Progenitor cell of endocrine pancreas (in vitro differentiated cells): ENCODE results near the gene THRB. TPM values are rescaled to one million over a fixed set of nuclear protein-coding genes. Genes with fewer than 3 reads are reported as not detected.

Source experiments
- DNase-seq: peaks from one replicate; pipeline ENCODE4 v3.0.0; 2021; ENCODE audit warnings: low spot score; ENCODE audit not compliant: unreplicated experiment
- H3K27ac Mint-ChIP-seq: 2 replicates; pipeline ENCODE4 v1.8.0; 2021; ENCODE audit warnings: mild to moderate bottlenecking, moderate library complexity, mixed read lengths
- H3K27me3 Mint-ChIP-seq: 2 replicates; pipeline ENCODE4 v1.8.0; 2021; ENCODE audit warnings: mixed read lengths
- H3K36me3 Mint-ChIP-seq: 2 replicates; pipeline ENCODE4 v1.8.0; 2022; ENCODE audit warnings: mixed read lengths; ENCODE audit not compliant: insufficient read depth
- H3K4me1 Mint-ChIP-seq: 2 replicates; pipeline ENCODE4 v1.8.0; 2021; ENCODE audit warnings: low read depth, mixed read lengths
- H3K4me3 Mint-ChIP-seq: 2 replicates; pipeline ENCODE4 v1.8.0; 2021; ENCODE audit warnings: low read depth, mild to moderate bottlenecking, moderate library complexity, mixed read lengths
- H3K9me3 Mint-ChIP-seq: 2 replicates; pipeline ENCODE4 v1.8.0; 2021; ENCODE audit warnings: low read depth, mixed read lengths
- total RNA-seq: library from RNA; stranded (reverse); gene quantifications from 2 replicates; pipeline ENCODE4 v1.2.1, GENCODE V29; 2021
- TF ChIP-seq, protein P1 (sequence below): fragments of 200-600 bp; sonication (generic); IDR thresholded peaks from one replicate; pipeline ENCODE4 v1.5.0; 2021; ENCODE audit warnings: antibody characterized with exemption, mild to moderate bottlenecking; ENCODE audit not compliant: unreplicated experiment

The THRB gene
- total RNA-seq, 1 donor from 2014 or later, result 19.7 TPM

DNA sequence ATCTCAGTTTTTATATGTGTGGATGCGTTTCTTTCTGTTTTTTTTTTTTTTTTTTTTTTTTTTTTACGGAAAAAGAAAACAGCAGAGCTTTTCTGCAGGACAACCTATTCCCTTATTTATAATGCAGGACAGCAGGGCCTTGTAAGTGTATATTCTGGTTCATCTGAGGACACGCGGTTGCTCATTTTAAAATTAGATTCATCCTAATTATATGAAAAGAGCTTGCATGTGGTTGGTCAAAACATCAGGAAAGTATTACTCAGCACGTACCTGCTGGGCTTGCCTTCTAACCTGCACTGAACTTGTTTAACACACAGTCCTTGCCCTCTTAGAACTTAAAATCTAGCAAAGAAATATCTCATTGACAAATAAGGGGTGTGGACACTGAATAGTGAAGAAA, 13.5 kb downstream of the THRB start:
- DNase-seq, result no peak
- no peak overlapping the region for H3K4me3 Mint-ChIP-seq
- peaks cover 4% of the 10 kb centered on the region for H3K36me3 Mint-ChIP-seq
- H3K9me3 Mint-ChIP-seq, result no peaks in the 10 kb centered on the region
- TF ChIP-seq, protein P1, sequence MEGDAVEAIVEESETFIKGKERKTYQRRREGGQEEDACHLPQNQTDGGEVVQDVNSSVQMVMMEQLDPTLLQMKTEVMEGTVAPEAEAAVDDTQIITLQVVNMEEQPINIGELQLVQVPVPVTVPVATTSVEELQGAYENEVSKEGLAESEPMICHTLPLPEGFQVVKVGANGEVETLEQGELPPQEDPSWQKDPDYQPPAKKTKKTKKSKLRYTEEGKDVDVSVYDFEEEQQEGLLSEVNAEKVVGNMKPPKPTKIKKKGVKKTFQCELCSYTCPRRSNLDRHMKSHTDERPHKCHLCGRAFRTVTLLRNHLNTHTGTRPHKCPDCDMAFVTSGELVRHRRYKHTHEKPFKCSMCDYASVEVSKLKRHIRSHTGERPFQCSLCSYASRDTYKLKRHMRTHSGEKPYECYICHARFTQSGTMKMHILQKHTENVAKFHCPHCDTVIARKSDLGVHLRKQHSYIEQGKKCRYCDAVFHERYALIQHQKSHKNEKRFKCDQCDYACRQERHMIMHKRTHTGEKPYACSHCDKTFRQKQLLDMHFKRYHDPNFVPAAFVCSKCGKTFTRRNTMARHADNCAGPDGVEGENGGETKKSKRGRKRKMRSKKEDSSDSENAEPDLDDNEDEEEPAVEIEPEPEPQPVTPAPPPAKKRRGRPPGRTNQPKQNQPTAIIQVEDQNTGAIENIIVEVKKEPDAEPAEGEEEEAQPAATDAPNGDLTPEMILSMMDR, result no peak
- no peak overlapping the region for H3K27ac Mint-ChIP-seq
- H3K27me3 Mint-ChIP-seq, result peaks cover 3% of the 10 kb centered on the region
- peaks cover 5% of the 10 kb centered on the region for H3K4me1 Mint-ChIP-seq

DNA sequence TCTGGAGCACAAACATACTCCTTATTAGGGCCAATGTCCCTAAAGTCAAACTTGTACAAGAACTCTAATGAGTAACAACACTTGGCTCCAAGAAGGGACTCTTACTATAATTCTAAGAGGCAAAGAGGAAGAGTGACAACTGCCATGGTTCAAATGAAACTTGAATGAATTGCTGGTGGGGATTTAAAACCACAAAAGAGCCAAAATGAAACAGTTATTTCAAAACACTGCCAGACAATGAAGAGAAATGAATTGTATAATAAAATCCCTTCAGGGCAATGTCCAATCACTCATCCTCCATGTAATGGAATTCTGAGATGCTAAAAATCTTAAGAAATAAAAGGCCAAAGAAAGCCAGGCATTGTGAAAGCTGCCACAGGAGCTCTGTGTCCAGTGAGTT, 14.2 kb downstream of the THRB start:
- TF ChIP-seq, protein P1, result no peak
- no peak overlapping the region for H3K27ac Mint-ChIP-seq
- no peak overlapping the region for H3K4me3 Mint-ChIP-seq
- H3K9me3 Mint-ChIP-seq, result no peaks in the 10 kb centered on the region
- H3K36me3 Mint-ChIP-seq, result peaks cover 4% of the 10 kb centered on the region
- peaks cover 5% of the 10 kb centered on the region for H3K4me1 Mint-ChIP-seq
- no peak for DNase-seq
- peaks cover 3% of the 10 kb centered on the region for H3K27me3 Mint-ChIP-seq

DNA sequence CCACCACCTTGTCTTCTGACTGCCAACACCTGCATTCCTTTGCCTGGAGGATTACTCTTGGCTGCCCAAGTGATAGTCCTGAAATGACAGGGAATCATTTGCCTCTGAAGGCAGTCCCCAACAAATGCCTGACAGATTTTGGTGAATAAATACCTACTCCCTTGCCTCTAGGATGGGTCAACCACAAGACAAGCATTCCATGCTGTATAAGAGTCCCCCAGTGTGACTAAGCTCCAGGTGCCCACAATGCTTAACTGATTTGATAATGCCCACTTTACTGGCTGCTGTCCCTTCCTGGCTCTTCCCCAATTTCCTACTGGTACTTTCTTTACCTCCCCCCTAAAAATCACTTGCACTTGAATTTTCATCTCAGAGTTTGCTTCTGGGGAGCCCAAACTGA, 14.8 kb downstream of the THRB start:
- DNase-seq, result no peak
- Mint-ChIP-seq H3K9me3 (no peaks in the 10 kb centered on the region), H3K4me3 (no peak overlapping the region), H3K4me1 (peaks cover 5% of the 10 kb centered on the region), H3K27ac (no peak overlapping the region), H3K36me3 (peaks cover 4% of the 10 kb centered on the region), H3K27me3 (peaks cover 3% of the 10 kb centered on the region)
- TF ChIP-seq, protein P1, result no peak

DNA sequence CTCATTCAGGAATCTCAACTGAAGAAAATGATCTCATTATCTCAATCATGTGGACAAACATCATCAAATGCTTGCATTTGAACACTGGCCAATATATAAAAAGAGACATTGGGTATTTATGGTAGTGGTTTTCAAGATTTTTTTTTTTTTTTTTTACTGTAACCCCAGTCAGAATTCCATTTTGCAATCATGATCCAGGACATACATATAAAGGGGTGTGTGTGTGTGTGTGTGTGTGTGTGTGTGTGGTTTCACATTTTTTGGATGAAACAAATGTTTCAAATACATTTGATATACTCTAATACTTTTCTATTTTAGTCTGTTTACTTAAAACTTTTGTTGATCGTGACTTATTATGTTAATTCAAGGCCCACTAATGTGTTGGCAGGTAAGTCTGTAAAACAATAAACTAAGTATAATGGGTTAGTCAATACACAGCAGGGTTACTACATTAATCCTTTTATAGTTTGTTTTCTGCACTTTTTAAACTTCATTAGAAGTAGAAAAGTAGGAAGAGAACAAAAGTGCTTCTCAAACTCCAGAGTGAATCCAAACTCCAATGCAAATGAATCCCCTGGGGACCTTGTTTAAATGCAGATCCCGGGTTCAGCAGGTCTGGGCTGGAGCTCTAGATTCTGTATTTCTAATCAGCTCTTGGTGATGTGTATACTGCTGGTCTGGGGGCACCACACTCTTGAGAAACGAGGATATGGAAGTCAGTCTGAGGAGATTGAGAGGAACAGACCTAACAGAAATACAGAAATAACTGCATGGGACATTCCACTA, 17.6 kb downstream of the THRB start:
- H3K27ac Mint-ChIP-seq, result no peak overlapping the region
- peaks cover 3% of the 10 kb centered on the region for H3K27me3 Mint-ChIP-seq
- H3K4me1 Mint-ChIP-seq, result peaks cover 5% of the 10 kb centered on the region
- H3K4me3 Mint-ChIP-seq, result no peak overlapping the region
- no peaks in the 10 kb centered on the region for H3K9me3 Mint-ChIP-seq
- DNase-seq, result no peak
- TF ChIP-seq, protein P1, result no peak
- H3K36me3 Mint-ChIP-seq, result peaks cover 8% of the 10 kb centered on the region

DNA sequence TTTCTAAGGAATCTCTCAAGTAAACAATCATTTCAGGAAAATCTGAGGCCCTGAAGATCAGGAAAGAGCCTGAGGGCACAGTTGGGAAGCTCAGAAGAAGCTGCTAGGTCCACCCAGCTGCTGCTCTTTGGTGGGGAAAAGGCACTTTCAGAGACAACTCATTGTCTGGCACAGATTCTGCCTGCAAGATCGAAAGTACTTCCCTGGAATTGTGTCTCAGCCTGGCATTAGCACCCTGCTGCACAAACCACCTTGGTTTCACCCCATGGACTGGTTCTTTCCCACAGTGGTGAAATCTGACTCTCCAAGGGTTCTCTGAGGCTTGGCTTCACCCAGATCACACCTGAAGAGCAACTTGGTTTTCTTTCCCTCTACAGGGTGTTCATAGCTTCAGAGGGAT, 18.7 kb downstream of the THRB start:
- Mint-ChIP-seq H3K27ac (no peak overlapping the region), H3K4me3 (no peak overlapping the region), H3K9me3 (no peaks in the 10 kb centered on the region), H3K27me3 (peaks cover 3% of the 10 kb centered on the region), H3K4me1 (peaks cover 5% of the 10 kb centered on the region), H3K36me3 (peaks cover 11% of the 10 kb centered on the region)
- TF ChIP-seq, protein P1, result no peak
- no peak for DNase-seq
